ENCODE results near the gene HJV. TPM values are rescaled to one million over a fixed set of nuclear protein-coding genes. Genes with fewer than 3 reads are reported as not detected.

Gene HJV
- total and polyA plus RNA-seq, 2 of the 13 experiments (the other 11 are each of a cell fraction or from before 2014, with no cell fraction given), result 0.18 TPM; not detected in 1

- TF ChIP-seq ELF3 (CRISPR knock-in tag; IDR thresholded peaks at IDR 0.05) (peak; percentile 64; the same call in 1 of the 2 replicates), ZNF18 (CRISPR knock-in tag; IDR thresholded peaks at IDR 0.05; ENCODE audit: insufficient replicate concordance) (peak; percentile 80), ZNF782 (CRISPR knock-in tag; IDR thresholded peaks at IDR 0.05; ENCODE audit: borderline replicate concordance) (peak; percentile 35; the same call in 1 of the 2 replicates), KLF13 (CRISPR knock-in tag; IDR thresholded peaks at IDR 0.05) (0 out of 2 replicates have a peak, but pooled peaks have one; percentile 69), GABPB1 (CRISPR knock-in tag; IDR thresholded peaks at IDR 0.05) (peak; percentile 88), ISL2 (CRISPR knock-in tag; IDR thresholded peaks at IDR 0.05) (peak; percentile 83), EP300 (IDR thresholded peaks at IDR 0.05; ENCODE audit: low read depth in 2 of 2, low read length in 2 of 2) (peak in 1 of 2 experiments; percentile 62; a peak in 2 of 4 replicates), EP300 (CRISPR knock-in tag; IDR thresholded peaks at IDR 0.05; ENCODE audit: borderline replicate concordance) (peak; percentile 88), GMEB1 (CRISPR knock-in tag; IDR thresholded peaks at IDR 0.05; ENCODE audit: borderline replicate concordance) (peak; percentile 65; the same call in 1 of the 2 replicates), ZNF562 (CRISPR knock-in tag; IDR thresholded peaks at IDR 0.05; ENCODE audit: borderline replicate concordance) (peak; percentile 96), ZKSCAN1 (IDR thresholded peaks at IDR 0.05; ENCODE audit: low read length) (peak; percentile 68), ATF2 (CRISPR knock-in tag; IDR thresholded peaks at IDR 0.05) (peak; percentile 87), ZNF431 (CRISPR knock-in tag; IDR thresholded peaks at IDR 0.05; ENCODE audit: borderline replicate concordance, low read depth) (0 out of 2 replicates have a peak, but pooled peaks have one; percentile 42), RFXAP (CRISPR knock-in tag; IDR thresholded peaks at IDR 0.05; ENCODE audit: borderline replicate concordance) (peak; percentile 84; the same call in 1 of the 2 replicates), BRF2 (CRISPR knock-in tag; IDR thresholded peaks at IDR 0.05) (peak; percentile 97), NRL (CRISPR knock-in tag; IDR thresholded peaks at IDR 0.05; ENCODE audit: borderline replicate concordance) (peak; percentile 59; the same call in 1 of the 2 replicates), HNF4G (IDR thresholded peaks at IDR 0.05; ENCODE audit: borderline replicate concordance, low read depth, low read length) (0 out of 2 replicates have a peak, but pooled peaks have one; percentile 61), HNF4G (CRISPR knock-in tag; IDR thresholded peaks at IDR 0.05; ENCODE audit: borderline replicate concordance, low read depth) (peak; percentile 18; the same call in 1 of the 2 replicates), ZBTB49 (CRISPR knock-in tag; IDR thresholded peaks at IDR 0.05; ENCODE audit: borderline replicate concordance) (peak; percentile 59; the same call in 1 of the 2 replicates)
These were observed 30.5 kb upstream of the HJV start (continued) for GRCh38 chr1:146051852-146052676.
